ENCODE results near the gene THPO.

- TF ChIP-seq CTCF (IDR thresholded peaks at IDR 0.05) (no peak), POLR2AphosphoS5 (IDR thresholded peaks at IDR 0.05) (no peak), POLR2A (IDR thresholded peaks at IDR 0.05) (no peak)
Measured at GRCh38 chr3:184353546-184353941, 24.5 kb downstream of the THPO start.

All from stomach (tissue), 4 donors.